ENCODE measurements around the gene SLC7A4.
"Not testable (repeated sequence)": the region's sequence is repeated elsewhere in the genome, so short reads cannot be mapped to it uniquely, and the experiment has no call there.

The SLC7A4 gene

GRCh38 chr22:21051145-21051830, 18.9 kb upstream of the SLC7A4 start:
- Mint-ChIP-seq H3K36me3 (no peaks in the 10 kb centered on the region), H3K4me3 (no peak overlapping the region), H3K9me3 (no peaks in the 10 kb centered on the region), H3K4me1 (peaks cover 21% of the 10 kb centered on the region), H3K27ac (no peak overlapping the region)
- DNase-seq (ENCODE audit: low spot score in 2 of 2) (no peak), ATAC-seq (no peak)

- not testable (repeated sequence) for DNase-seq (ENCODE audit: low spot score in 2 of 2); H3K9me3 Mint-ChIP-seq; H3K4me3 Mint-ChIP-seq; ATAC-seq; H3K36me3 Mint-ChIP-seq; H3K27ac Mint-ChIP-seq
- H3K4me1 Mint-ChIP-seq, result peaks cover 27% of the 10 kb centered on the region
Measured at GRCh38 chr22:21048965-21049364, 16.6 kb upstream of the SLC7A4 start.

- peaks cover 32% of the 10 kb centered on the region for H3K4me1 Mint-ChIP-seq
- H3K36me3 Mint-ChIP-seq; ATAC-seq; H3K4me3 Mint-ChIP-seq; DNase-seq (ENCODE audit: low spot score in 2 of 2); H3K27ac Mint-ChIP-seq; H3K9me3 Mint-ChIP-seq: not testable (repeated sequence)
Measured at GRCh38 chr22:21048448-21048847, 16.1 kb upstream of the SLC7A4 start.

GRCh38 chr22:21047730-21048129, 15.4 kb upstream of the SLC7A4 start:
- no peak overlapping the region for H3K4me3 Mint-ChIP-seq
- H3K36me3 Mint-ChIP-seq, result peaks cover 9% of the 10 kb centered on the region
- DNase-seq (ENCODE audit: low spot score in 2 of 2), result no peak
- no peaks in the 10 kb centered on the region for H3K9me3 Mint-ChIP-seq
- H3K4me1 Mint-ChIP-seq, result peaks cover 40% of the 10 kb centered on the region
- no peak for ATAC-seq
- no peak overlapping the region for H3K27ac Mint-ChIP-seq

- Mint-ChIP-seq H3K27ac (no peak overlapping the region), H3K9me3 (no peaks in the 10 kb centered on the region)
- no peak for DNase-seq (ENCODE audit: low spot score in 2 of 2)
Measured at GRCh38 chr22:21047035-21047661, 14.8 kb upstream of the SLC7A4 start.

GRCh38 chr22:21045585-21046294, 13.4 kb upstream of the SLC7A4 start, which contains the start of gene LRRC74B:
Gene LRRC74B (plus strand): TSS chr22:21045946. CDS start chr22:21045987, 41 bp downstream.
- Mint-ChIP-seq H3K4me1 (peaks cover 34% of the 10 kb centered on the region), H3K27ac (peak within 1 kb of the TSS; percentile 90), H3K36me3 (peaks cover 9% of the 10 kb centered on the region), H3K4me3 (peak within 1 kb of the TSS; percentile 66), H3K9me3 (no peaks in the 10 kb centered on the region)
- DNase-seq (ENCODE audit: low spot score in 2 of 2) (peak; percentile 59 to 82), ATAC-seq (peak; percentile 93)

More at GRCh38 chr22:21047035-21047661, 14.8 kb upstream of the SLC7A4 start:
- ATAC-seq, result no peak
- H3K4me3 Mint-ChIP-seq, result no peak overlapping the region
- H3K4me1 Mint-ChIP-seq, result peaks cover 40% of the 10 kb centered on the region
- H3K36me3 Mint-ChIP-seq, result peaks cover 9% of the 10 kb centered on the region

- Mint-ChIP-seq H3K27ac (peak overlapping the region; percentile 90), H3K4me1 (peaks cover 34% of the 10 kb centered on the region), H3K9me3 (no peaks in the 10 kb centered on the region), H3K36me3 (peaks cover 9% of the 10 kb centered on the region), H3K4me3 (peak overlapping the region; percentile 66)
- ATAC-seq (peak; percentile 66), DNase-seq (ENCODE audit: low spot score in 2 of 2) (no peak)
Measured at GRCh38 chr22:21044931-21045584, 12.7 kb upstream of the SLC7A4 start.

GRCh38 chr22:21043860-21044535, 11.6 kb upstream of the SLC7A4 start:
- no peak overlapping the region for H3K4me3 Mint-ChIP-seq
- H3K9me3 Mint-ChIP-seq, result no peaks in the 10 kb centered on the region
- no peak for DNase-seq (ENCODE audit: low spot score in 2 of 2)
- no peak overlapping the region for H3K27ac Mint-ChIP-seq
- peaks cover 34% of the 10 kb centered on the region for H3K4me1 Mint-ChIP-seq
- peaks cover 9% of the 10 kb centered on the region for H3K36me3 Mint-ChIP-seq
- no peak for ATAC-seq

- Mint-ChIP-seq H3K27ac (peak overlapping the region; percentile 23), H3K36me3 (peaks cover 9% of the 10 kb centered on the region)
Measured at GRCh38 chr22:21042978-21043859, 10.9 kb upstream of the SLC7A4 start.

GRCh38 chr22:21041937-21042336, 9.6 kb upstream of the SLC7A4 start:
- Mint-ChIP-seq H3K27ac (no peak overlapping the region), H3K36me3 (peaks cover 9% of the 10 kb centered on the region), H3K4me1 (peaks cover 34% of the 10 kb centered on the region), H3K9me3 (no peaks in the 10 kb centered on the region), H3K4me3 (no peak overlapping the region)
- no peak for ATAC-seq
- no peak for DNase-seq (ENCODE audit: low spot score in 2 of 2)

More at GRCh38 chr22:21042978-21043859, 10.9 kb upstream of the SLC7A4 start:
- Mint-ChIP-seq H3K4me1 (peaks cover 34% of the 10 kb centered on the region), H3K9me3 (no peaks in the 10 kb centered on the region), H3K4me3 (no peak overlapping the region)
- no peak for DNase-seq (ENCODE audit: low spot score in 2 of 2)
- no peak for ATAC-seq

GRCh38 chr22:21039158-21039557, 6.8 kb upstream of the SLC7A4 start:
- not testable (repeated sequence) for H3K36me3 Mint-ChIP-seq; H3K9me3 Mint-ChIP-seq; DNase-seq (ENCODE audit: low spot score in 2 of 2); H3K27ac Mint-ChIP-seq; ATAC-seq; H3K4me3 Mint-ChIP-seq
- peaks cover 15% of the 10 kb centered on the region for H3K4me1 Mint-ChIP-seq

- Mint-ChIP-seq H3K27ac (no peak overlapping the region), H3K9me3 (no peaks in the 10 kb centered on the region), H3K4me3 (no peak overlapping the region), H3K36me3 (no peaks in the 10 kb centered on the region), H3K4me1 (peaks cover 8% of the 10 kb centered on the region)
- ATAC-seq, result no peak
- DNase-seq (ENCODE audit: low spot score in 2 of 2), result no peak
Measured at GRCh38 chr22:21038405-21038804, 6.0 kb upstream of the SLC7A4 start.

GRCh38 chr22:21034989-21035388, 2.6 kb upstream of the SLC7A4 start:
- Mint-ChIP-seq H3K36me3 (no peaks in the 10 kb centered on the region), H3K9me3 (no peaks in the 10 kb centered on the region), H3K4me3 (no peak overlapping the region), H3K4me1 (peaks cover 4% of the 10 kb centered on the region), H3K27ac (no peak overlapping the region)
- DNase-seq (ENCODE audit: low spot score in 2 of 2) (no peak), ATAC-seq (no peak)

GRCh38 chr22:21033895-21034294, 1.5 kb upstream of the SLC7A4 start:
- H3K4me3 Mint-ChIP-seq, result no peak overlapping the region
- peak; percentile 75 for ATAC-seq

More at GRCh38 chr22:21033895-21034294, 1.5 kb upstream of the SLC7A4 start:
- Mint-ChIP-seq H3K27ac (no peak overlapping the region), H3K36me3 (no peaks in the 10 kb centered on the region), H3K4me1 (peaks cover 9% of the 10 kb centered on the region), H3K9me3 (no peaks in the 10 kb centered on the region)
- DNase-seq (ENCODE audit: low spot score in 2 of 2), result no peak
